ENCODE measurements around the gene AKAP8.
"Not testable (repeated sequence)": the region's sequence is repeated elsewhere in the genome, so short reads cannot be mapped to it uniquely, and the experiment has no call there.

AKAP8 gene

GRCh38 chr19:15403151-15403531 is 23.6 kb upstream of the AKAP8 start:
- no peak for DNase-seq

- DNase-seq = peak; percentile 71
Measured at GRCh38 chr19:15402411-15403150, 23.0 kb upstream of the AKAP8 start.

- no peak for DNase-seq
Measured at GRCh38 chr19:15401397-15401710, 21.8 kb upstream of the AKAP8 start.

- no peak for DNase-seq
Measured at GRCh38 chr19:15400521-15401396, 21.2 kb upstream of the AKAP8 start.

GRCh38 chr19:15399635-15400034 is 20.0 kb upstream of the AKAP8 start:
- no peak for DNase-seq

GRCh38 chr19:15399234-15399515 is 19.6 kb upstream of the AKAP8 start:
- no peak for DNase-seq

GRCh38 chr19:15398501-15399233 is 19.1 kb upstream of the AKAP8 start:
- DNase-seq = no peak

- DNase-seq = no peak
Measured at GRCh38 chr19:15397782-15398181, 18.2 kb upstream of the AKAP8 start.

GRCh38 chr19:15397236-15397635 is 17.6 kb upstream of the AKAP8 start:
- no peak for DNase-seq

GRCh38 chr19:15396436-15396835 is 16.8 kb upstream of the AKAP8 start:
- no peak for DNase-seq

GRCh38 chr19:15395251-15395650 is 15.7 kb upstream of the AKAP8 start:
- not testable (repeated sequence) for DNase-seq

- DNase-seq = no peak
Measured at GRCh38 chr19:15394426-15394825, 14.8 kb upstream of the AKAP8 start.

GRCh38 chr19:15393963-15394362 is 14.4 kb upstream of the AKAP8 start:
- DNase-seq = no peak

- no peak for DNase-seq
Measured at GRCh38 chr19:15390814-15391213, 11.2 kb upstream of the AKAP8 start.

GRCh38 chr19:15381864-15382263 is 2.3 kb upstream of the AKAP8 start:
- no peak for DNase-seq

- no peak for DNase-seq
Measured at GRCh38 chr19:15381429-15381828, 1.8 kb upstream of the AKAP8 start.

GRCh38 chr19:15379999-15380647 is 536 bp upstream of the AKAP8 start:
- peak; percentile 78 for DNase-seq

- DNase-seq = peak; percentile 81
Measured at GRCh38 chr19:15378534-15379082, 979 bp downstream of the AKAP8 start.

GRCh38 chr19:15374796-15375440 is 4.7 kb downstream of the AKAP8 start:
- DNase-seq = no peak

- DNase-seq = no peak
Measured at GRCh38 chr19:15374105-15374651, 5.4 kb downstream of the AKAP8 start.

GRCh38 chr19:15373644-15374043 is 5.9 kb downstream of the AKAP8 start:
- no peak for DNase-seq

- no peak for DNase-seq
Measured at GRCh38 chr19:15372891-15373301, 6.7 kb downstream of the AKAP8 start.
